Activated CD8-positive, alpha-beta memory T cell treated with anti-CD3 and anti-CD28 coated beads, Interleukin-2, amount 50 U/mL, for 4 hours (primary cell): ENCODE results near the gene LTBR.

Source experiments
- DNase-seq: peaks from one replicate; pipeline ENCODE4 v3.0.0-alpha.2; 2020

Gene LTBR

DNA sequence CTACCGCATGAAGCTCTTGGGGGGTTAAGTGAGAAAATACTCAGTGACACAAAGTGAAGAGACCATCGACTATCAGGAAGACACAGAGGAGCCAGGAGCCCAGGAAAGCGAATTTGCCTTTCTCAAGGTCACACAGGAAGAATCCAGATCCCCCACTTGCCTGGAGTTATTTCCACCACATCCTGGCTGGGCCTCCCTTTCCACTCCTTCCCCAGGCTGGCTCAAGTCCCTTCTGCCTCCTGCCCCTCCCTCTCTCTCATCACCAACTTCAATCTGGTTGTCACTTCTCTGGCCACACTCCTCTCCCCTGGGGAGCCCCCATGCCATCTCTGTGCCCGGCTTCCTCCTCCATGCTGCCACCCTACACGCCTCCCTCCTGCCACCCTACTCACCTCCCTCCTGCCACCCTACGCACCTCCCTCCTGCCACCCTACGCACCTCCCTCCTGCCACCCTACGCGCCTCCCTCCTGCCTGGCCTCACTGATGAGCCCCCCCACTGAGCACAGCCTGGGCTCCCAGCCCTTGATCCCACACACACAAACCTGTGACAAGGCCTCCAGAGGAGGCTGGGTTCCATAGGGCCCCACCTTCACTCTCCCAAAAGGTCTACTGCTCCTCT lies 14.9 kb upstream of the LTBR start:
- no peak for DNase-seq

DNA sequence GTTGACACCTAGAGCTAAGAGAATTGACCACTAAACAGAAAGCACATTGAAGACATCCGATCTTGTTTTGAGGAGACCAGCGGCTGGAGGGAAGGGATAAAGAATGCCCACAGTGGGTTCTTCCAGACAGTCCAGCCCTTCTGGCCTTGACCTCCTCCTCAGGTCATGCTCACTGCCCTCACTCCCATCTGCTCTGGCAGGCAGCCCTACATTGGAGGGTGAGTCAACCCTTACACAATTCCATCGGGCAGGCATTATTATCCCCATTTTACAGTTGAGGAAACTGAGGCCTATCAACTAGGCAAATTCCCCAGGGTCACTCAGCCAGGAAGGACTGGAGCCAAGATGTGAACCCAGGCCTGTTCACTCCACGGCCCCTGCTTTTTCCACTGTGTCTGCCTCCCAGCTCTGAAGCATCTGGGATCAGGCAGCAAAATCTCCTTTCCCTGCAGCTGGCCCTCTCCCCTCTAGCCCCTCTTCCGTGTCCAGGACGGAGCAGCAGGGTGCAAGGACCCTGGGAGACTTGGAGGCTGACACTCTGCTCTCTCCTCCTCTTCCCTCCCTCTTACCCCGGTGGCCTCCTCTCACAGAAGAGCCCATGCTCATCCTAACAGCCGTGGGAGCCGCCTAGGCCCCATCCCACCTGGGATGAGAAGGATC lies 13.9 kb upstream of the LTBR start:
- no peak for DNase-seq

DNA sequence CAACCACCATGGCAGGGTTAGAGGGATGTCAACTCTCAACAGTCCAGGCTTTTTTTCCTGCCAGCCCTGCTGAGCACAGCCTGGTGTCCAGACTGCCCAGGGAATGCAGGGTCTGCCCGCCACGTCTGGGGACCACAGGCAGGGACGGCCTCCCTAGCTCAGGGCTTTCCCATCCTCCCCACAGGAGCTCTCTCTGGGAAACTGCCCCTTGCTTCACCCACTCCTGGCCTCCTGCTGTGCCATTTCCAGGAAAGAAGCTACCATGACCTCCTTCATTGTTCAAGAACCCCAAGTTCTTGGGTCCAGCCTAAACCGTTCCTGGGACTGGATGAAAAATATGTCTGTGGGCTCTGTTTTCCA lies 13.4 kb upstream of the LTBR start:
- DNase-seq: no peak

DNA sequence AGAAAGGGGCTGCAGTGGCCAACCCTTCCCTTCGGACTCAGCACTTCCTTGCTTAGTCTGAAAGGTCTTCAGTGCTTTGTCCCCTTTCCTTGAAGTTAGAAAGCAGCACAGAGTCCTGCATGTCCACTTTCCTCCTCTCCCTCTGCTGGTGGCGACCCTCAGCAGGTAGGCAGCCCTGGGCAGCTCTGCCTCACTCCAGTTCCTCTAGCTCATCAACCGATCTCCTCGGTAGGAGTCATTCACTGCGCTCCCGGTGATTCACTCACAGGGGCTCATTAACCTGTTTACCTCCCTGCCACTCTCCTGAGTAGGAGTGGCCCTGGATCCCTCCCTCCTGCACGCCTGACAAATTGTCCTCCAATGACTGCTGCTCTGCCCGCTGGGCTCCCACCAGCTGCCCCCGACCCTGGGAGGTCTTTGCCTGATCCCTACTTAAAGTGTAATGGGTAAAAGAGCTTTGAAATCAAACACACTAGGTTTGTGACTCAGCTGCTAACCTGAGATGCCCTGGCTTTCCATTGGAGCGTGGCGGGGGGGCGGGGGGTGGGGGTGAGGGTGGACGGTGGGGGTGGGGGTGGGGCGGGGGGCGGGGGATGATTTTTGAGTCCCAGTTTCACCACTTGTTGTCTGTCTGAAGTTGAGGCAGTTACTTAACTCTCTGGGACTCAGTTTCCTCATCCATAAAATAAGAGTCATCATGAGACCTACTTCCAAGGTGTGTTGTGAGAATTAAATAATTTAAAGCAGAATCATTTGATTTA lies 12.8 kb upstream of the LTBR start:
- no peak for DNase-seq

DNA sequence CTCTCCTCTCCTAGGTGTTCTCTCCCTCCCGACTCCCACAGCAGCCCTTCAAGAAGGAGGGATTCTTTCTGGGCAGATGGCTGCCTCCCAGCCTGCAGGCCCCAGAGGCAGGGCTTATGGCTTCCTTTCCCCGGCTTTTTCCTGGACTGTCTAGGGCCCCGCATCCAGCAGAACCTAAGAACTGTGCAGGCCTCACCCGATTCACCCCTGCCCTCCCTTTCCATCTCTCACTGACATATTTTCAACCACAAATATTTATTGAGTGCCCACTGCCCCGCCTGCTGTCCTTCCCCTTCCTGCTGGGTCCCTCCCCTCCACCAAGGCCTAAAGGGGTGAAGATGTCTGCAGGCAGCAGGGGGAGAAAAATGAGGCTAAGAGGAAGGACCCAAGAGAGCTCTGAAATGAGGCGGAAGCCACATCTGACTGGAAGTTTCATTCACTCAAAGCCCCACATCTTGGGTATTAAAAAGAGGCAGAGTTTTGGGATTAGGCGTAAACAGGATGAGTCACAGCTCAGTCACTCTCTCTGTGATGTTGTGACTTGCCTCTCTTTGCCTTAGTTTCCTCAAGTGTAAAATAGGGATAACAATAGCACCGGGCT lies 11.5 kb upstream of the LTBR start:
- DNase-seq: no peak

DNA sequence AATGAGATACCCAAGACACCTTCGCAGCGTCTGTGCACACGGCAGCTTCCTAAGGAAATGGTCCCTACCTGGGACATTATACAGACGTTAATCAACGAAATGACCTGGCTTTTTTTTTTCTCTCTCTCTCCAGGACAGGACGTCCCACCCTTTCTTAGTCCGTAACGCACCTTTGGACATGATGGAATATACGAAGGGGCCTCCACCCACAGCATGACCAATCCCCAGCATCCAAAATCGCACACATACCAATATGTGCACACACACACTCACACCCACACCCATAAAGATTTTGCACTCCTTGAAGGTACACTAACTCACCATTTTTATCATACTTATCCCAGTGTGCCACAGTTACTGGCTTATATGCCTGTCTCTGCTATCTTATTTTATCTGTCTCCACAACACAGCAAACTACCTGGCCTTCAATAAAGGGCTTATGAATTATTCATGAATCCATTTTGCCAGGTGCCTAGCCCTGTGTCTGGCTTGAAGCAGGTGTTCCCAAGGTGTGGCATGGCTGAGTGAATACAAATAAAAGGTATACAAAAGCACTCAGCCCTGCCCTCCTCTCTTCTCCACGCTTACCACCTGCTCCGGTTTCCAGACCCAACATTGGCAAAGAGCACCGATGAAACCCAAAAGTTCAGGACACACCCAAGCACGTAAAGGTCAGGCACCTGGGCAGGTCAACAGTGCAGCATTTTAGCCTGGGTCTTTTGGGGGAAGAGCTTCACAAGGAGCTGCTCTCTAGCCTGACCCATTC lies 10.8 kb upstream of the LTBR start:
- DNase-seq: no peak

DNA sequence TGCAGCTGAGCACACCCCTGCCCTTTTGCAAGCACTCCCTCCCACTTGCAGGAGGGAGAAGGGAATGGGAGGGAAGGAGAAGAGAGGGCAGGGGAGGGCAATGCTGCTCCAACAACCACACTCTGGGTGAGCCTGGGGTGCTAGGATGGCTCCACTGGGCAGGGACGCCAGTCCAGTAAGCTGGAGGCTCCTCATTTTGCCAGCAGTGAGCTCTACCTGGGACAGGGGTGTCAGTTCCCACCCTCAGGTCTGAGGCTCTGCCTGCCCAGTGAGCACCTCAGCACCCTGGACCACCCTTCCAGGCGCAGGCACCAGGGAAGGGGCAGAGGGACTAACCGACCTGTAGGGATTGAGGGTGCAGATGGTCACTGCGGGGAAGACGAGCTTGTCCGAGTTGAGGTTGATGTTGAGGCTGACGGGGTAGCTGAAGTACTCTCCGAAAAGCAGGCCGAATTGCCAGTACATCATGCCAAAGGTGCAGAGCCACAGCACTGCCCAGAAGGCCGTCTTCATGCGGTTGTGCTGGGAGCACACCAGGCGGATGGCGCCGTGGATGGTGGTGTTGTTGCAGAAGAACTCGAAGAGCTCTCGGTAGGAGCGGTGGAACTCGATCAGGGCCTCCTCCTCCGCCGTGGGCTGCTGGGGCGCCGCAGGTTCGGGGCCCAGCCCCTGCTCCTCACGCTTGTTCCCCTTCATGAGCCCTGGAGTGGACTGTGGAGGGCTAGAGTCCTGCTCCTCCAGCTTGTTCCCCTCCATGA lies 9.8 kb upstream of the LTBR start:
- DNase-seq: no peak

DNA sequence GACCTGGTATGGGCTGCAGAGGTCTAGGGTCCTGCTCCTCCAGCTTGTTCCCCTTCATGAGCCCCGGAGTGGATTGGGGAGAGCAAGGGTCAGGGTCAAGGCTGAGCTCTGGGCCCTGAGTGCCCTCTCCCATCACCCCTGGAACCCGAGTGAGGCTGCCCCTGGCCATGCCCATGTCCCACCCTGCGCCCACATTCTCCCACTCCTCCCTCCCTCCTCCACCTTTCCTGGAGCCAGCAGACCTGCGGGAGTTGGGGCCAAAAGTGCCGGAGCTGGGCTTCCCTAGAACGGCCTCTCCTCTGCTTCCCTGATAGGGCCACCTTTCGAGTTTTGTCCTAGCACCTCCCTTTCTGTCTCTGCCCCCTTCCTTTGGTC lies 9.2 kb upstream of the LTBR start:
- DNase-seq: no peak

DNA sequence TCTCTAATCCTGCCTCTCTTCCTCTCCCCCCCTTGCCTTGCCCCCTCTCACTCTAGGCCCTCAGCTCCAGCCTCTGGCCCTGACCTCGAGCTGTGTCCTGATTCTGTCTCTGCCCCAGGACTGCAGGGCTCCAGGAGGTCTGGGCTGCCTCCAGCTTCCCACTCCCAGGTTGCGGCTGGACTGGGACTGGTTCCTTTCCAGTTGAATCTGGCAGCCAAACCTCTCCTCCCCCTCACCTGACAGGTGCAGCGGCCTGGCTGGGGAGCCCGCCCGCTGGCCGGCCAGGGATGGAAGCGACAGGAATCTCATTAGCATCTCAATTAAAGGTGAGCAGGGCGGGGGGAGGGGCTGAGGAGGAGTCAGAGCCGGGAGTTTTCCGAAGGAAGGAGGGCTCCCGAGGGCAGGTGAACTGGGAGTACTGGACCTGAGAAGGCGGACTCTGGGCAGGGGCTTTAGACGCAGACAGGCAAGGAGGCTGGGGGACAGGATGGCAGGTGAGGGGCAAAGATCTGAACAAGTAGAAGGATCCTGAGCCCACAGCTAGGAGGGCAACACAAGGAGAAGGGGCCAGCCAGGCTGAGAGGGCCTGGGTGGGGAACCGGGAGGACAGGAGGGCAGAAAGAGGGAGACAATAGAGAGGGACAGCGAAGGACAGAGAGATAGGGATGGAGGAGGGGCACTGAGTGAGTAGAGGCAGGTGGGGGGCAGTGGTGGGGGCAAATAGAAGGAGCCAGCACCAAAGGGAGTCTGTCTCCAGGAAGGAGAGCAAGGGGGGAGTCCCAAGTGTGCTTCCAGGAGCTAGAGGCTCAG lies 8.5 kb upstream of the LTBR start, which contains the start of gene SCNN1A:
Gene SCNN1A (minus strand): TSS at position 295 of the 810 bp plus-strand sequence. CDS start 780 bp downstream, outside the sequence.
- no peak for DNase-seq

DNA sequence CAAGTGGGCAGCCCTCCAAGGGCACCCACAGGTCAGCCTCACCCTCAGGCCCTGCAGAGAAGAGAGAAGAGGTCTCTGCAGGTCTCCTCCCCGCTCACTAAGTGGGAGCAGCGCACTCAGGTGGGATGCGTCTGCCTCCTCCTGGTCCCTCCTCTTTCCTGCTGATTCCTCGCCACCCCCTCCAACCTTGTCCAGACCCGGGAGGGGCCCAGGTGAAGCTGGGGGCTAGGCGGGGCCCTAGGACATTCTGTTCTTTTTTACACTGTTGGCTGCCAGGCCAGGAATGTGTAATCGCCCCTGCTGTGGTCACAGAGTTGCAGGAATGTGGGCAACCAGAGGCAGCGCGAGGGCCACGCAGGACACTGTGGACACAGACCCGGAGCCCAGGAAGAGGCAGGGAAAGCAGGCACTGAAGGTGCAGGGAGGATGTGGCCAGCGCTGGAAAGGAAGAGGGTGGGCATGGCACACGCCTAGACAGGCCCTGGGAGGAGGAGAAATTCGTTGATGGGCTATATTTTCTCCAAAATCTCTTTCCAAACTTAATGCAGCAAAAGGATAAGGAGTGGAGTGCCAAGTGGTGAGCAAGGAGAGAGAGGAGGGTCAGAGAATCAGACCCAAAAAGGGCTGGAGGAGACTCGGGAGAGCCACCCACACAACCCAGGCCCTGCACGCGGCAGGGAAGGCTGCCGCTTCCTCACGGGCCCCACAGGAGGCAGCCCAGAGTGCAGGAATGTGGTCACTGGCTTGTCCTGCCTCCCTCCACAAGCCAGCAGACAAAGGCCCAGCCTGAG lies 7.7 kb upstream of the LTBR start:
- no peak for DNase-seq

DNA sequence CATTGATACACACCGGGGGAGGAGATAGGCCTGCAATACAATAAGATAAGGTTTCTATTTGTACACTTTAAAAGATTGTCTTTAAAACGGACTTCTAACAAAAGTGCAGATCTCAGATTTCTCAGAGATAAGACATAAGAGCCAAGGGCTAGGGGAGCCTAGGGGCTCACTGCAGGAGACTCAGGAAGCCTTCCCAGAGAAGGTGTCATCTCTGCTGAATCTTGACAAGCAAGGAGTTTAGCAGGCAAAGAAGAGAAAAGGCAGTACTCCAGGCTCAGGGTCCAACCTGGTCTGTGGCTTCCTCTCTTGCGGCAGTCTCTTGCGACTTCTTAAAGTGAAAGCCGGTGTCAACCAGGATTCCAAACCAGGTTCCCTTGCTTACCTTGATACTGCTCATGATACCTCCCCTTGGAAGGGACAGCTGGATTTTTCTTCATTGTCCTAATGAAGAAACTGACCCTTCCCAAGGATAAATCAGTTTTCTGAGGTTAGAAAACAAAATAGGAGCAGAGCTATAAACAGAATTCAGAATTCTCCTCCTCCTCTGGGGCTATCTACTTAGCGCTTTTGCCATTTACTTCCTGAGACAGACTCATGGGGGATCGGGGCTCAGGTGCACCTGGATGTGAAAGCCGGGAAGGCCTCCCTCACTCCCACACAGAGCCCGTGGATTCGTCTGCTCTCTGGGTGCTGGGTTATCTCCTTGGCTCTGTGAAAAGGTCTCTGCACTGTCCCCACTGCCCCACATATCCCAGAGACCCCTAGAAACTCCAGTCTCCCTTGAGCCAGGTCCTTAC lies 6.9 kb upstream of the LTBR start:
- DNase-seq: no peak

DNA sequence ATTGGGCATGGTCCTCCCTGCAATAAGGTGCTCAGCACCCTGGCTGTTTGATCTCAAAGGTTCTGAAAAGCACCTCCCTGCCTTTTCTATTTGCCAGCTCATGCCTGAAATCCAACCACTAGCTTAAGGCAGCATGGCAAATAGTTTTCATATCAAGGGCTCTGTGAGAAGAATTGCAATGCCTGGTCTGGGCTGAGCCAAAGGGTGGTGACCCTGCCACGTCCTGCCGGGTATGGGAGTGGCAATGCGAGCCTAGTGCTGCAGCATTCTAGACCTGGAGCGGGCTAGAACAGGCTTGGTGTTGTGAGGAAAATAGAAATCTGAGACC lies 6.3 kb upstream of the LTBR start:
- no peak for DNase-seq

DNA sequence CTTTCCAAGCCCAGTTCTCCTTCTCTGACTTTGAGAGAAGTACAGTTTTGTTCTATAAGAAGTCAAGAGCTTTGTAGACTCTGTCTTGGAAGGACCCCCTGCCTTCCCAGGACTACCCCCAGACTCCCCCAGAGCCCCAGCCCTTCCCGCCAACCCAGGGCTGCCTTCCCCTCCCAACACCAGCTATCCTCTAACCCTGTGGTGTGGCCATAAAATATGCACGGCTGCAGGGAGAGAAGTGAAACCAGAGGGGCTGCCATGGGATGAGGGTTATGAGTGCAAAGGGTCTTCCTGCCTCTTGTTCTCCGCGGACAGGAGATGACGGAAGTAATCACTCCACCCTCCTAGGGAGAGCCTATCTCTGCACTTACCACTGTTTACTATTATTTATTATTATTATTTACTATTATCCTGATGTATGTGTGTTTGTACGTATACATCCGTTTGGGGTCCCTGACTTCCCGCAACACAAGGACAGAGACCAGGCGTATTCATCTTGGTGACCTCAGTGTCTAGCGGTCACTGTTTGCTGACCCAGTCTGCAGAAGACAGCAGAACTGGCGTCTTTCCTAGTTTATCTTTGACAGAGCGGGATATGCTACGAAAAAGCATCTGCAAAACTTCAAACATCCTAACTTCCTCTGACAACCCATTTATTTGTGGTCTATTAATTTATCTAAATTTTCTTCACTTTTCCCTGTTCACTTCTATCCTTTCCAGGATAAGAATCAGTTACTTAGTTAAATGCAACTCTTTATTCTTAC lies 5.1 kb upstream of the LTBR start:
- DNase-seq: no peak

DNA sequence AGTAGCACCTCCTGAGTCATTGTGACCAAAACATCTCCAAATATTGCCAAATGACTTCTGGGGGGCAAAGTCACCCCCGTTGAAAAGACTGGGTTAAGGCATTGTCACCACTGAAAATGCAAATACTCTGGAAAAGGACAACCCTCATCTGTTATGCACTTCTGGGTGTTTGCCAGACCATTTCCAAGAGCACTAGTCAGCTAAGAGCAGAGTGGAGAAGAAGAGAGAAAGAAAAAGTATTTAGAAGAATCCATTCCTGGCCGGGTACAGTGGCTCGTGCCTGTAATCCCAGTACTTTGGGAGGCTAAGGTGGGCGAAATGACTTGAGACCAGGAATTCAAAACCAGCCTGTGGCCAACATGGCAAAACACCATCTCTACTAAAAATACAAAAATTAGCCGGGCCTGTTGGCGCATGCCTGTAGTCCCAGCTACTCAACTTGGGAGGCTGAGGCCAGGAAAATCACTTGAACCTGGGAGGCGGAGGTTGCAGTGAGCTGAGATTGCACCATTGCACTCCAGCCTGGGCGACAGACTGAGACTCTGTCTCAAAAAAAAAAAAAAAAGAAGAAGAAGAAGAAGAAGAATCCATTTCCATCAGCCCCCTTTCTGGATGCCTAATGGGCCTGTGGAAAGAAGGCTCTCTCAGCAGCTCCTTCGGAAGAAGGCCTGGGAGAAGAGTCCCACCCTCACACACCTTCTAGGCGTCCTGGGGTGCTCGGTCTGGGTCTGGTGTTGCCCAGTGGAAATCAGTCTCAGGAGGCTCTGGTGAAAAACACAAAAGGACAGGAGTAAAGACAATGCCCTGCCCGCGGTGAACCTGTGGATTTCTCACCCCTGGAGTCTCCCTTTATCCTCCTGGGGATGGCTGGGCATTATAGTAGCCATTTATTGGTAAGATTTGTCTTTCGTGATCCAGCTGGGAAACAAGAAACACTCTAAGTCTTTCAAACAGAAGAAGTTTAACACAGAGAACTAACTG lies 3.5 kb upstream of the LTBR start:
- DNase-seq: no peak

DNA sequence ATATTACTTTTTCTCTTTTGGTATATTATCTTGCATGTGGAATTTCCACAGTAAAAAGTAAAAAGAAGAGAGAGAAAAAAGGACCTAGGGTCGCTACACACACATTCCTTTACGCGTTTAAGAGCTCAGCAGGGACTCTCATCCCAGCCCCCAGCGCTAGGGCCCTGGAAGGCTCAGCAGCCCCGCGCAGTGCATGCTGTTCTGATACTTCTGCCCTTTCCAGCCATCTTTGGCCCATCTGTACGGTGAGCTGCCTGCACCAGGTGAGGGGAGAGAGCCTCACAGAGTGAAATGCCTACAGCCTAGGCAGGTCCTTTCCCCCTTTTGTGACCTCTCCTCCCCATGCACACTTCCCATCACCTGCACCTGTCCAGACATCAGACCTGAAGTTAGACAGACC lies 1.6 kb upstream of the LTBR start:
- DNase-seq: no peak

DNA sequence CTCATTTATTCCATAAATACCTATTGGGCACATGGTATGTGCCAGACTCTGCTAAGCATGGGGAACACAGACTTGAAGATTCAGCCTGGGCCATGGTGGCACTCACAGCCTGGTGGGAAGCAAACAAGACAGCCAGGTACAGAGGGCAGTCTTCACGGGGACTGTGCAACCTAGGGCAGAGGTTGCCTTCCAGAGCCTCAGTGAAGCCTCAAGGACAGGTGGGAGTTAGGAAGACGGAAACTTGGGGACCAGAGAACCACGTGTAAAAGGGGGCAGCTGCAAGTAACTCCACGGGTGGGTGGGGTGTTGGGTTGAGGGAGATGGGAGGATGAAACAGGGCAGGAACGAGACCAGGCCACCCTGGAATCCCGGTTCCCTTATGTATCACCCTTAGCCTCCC lies 980 bp upstream of the LTBR start:
- DNase-seq: no peak

DNA sequence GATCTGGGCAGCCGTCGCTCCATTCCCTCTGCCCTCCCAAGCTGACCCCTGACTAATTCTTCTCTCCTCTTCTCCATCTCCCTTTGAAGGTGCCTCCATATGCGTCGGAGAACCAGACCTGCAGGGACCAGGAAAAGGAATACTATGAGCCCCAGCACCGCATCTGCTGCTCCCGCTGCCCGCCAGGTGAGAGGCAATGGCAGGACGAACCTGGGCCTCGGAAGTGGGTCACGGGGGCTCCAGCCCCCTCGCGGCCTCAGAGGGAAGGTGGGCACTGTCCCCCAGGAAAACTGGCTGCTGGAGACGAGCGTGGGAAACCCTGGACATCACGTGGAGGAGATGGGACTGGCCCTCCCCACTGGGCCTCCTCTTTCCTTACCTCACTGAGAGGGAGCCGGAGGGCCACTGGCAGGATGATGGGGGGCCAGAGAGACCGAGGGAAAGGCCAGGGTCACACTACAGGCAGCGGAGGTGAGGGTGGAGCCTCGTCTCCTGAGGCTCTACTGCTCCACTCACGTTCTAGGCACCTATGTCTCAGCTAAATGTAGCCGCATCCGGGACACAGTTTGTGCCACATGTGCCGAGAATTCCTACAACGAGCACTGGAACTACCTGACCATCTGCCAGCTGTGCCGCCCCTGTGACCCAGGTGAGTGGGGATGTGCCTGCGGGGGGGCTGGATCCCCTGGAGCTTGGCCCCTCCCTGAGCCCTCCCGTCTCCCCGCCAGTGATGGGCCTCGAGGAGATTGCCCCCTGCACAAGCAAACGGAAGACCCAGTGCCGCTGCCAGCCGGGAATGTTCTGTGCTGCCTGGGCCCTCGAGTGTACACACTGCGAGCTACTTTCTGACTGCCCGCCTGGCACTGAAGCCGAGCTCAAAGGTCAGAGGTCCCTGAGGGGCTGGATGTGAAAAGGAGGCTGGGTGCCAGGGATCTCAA lies 806 bp downstream of the LTBR start:
- no peak for DNase-seq
